Measurements from ENCODE around the gene TMX4.

The TMX4 gene, protein sequence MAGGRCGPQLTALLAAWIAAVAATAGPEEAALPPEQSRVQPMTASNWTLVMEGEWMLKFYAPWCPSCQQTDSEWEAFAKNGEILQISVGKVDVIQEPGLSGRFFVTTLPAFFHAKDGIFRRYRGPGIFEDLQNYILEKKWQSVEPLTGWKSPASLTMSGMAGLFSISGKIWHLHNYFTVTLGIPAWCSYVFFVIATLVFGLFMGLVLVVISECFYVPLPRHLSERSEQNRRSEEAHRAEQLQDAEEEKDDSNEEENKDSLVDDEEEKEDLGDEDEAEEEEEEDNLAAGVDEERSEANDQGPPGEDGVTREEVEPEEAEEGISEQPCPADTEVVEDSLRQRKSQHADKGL

GRCh38 chr20:8019246-8019997, at the start of gene TMX4:
TSS of gene TMX4 (minus strand) at chr20:8019761. CDS start at chr20:8019613, 148 bp downstream.
- peak within 1 kb of the TSS; percentile 87 for H3K4me3 ChIP-seq (ENCODE audit: low read length)
- no peak for TF ChIP-seq ZNF274 (IDR thresholded peaks at IDR 0.05; ENCODE audit: low read depth, low read length)

- no peak for TF ChIP-seq ZNF274 (IDR thresholded peaks at IDR 0.05; ENCODE audit: low read depth, low read length)
- H3K4me3 ChIP-seq (ENCODE audit: low read length): no peak overlapping the region
Measured at GRCh38 chr20:8067082-8067481, 47.5 kb upstream of the TMX4 start.

DNA sequence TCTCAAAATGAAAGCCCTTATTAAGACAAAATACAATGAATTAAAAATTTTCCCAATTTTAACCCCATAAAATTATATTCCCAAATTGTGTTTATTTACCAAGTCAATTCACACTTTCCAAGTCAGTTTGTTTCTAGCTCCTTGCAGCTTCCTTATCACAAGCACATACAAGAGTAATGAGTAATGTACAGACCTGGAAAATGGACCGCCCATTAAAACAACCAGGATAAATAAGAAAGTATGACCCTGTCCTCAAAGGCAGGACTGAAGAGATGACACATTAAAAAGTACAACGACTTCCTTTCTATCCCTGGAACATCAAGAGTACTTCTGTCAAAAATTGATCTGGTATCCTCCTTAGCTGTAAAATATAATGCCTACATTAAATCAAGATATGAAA, 47.1 kb upstream of the TMX4 start:
- H3K4me3 ChIP-seq (ENCODE audit: low read length): no peak overlapping the region
- no peak for TF ChIP-seq ZNF274 (IDR thresholded peaks at IDR 0.05; ENCODE audit: low read depth, low read length)

DNA sequence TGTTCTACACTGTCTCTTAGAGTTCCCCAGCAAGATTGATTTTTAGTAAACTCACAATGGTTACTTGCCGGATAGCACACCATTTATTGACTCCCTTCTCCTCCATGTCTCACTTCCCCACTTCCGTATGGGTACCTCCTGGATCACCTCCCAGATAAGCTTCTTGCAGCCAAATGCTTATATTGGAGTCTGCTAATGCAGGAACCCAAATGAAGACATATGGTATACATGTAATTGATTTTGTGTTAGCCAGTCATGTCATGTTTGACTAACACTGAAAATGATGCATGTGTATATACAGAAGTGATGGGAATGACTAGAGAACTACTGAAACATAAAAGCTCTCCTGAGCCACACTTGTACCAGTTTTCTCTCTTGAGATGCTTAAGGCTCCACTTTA, 46.1 kb upstream of the TMX4 start:
- TF ChIP-seq ZNF274 (IDR thresholded peaks at IDR 0.05; ENCODE audit: low read depth, low read length): no peak

DNA sequence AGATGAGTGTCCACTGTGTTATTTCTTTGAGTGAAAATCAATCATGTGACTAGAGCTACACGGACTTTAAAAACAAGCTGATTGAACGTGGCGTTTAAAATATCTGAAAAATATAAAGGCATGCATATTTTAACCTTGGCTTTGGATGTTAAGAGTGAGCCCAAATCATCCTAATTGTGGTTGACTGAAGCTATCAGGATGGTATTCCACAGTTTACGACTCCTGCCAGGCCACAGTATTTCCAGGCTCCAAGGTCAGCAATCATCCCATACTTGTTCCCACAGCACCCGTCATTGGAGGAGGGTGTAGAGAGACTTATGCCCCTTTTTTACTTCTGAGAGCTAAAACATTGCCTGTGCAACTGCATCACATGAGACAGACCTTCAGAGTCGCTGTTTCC, 43.2 kb upstream of the TMX4 start:
- TF ChIP-seq ZNF274 (IDR thresholded peaks at IDR 0.05; ENCODE audit: low read depth, low read length): no peak
- H3K4me3 ChIP-seq (ENCODE audit: low read length): no peak overlapping the region

More for the DNA sequence above, 46.1 kb upstream of the TMX4 start:
- H3K4me3 ChIP-seq (ENCODE audit: low read length): no peak overlapping the region

DNA sequence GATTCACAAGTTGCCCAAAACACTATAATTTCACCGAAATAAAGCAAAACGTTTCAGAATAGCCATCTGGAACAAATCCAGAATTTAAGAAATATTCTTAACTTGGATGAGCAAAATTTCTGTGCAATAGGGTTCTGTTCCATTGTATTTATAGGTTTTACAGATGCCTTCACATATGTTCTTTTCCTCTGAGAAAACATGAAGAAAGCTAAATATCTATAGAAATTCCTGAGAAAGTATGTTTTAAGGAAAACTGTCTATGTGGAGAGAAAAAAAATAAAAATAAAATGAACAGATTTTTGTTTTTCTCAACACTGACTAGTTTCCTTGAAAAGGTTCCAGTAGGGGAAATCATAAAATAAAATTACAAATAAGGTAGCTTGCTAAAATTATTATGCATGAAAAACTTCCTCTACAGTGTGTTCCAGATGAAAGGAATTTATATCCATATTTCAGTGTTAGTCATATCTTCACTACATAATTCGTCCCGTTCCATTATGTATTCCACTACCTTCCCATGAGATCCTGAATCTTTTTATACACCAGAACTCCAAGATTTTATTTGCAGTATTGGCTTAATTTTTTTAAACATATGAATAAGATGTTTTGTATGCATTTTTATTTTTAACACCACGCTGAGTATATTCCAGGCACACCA, 42.4 kb upstream of the TMX4 start:
- no peak overlapping the region for H3K4me3 ChIP-seq (ENCODE audit: low read length)
- TF ChIP-seq ZNF274 (IDR thresholded peaks at IDR 0.05; ENCODE audit: low read depth, low read length): no peak

- TF ChIP-seq ZNF274 (IDR thresholded peaks at IDR 0.05; ENCODE audit: low read depth, low read length): no peak
- no peak overlapping the region for H3K4me3 ChIP-seq (ENCODE audit: low read length)
Measured at GRCh38 chr20:8060977-8061376, 41.4 kb upstream of the TMX4 start.

DNA sequence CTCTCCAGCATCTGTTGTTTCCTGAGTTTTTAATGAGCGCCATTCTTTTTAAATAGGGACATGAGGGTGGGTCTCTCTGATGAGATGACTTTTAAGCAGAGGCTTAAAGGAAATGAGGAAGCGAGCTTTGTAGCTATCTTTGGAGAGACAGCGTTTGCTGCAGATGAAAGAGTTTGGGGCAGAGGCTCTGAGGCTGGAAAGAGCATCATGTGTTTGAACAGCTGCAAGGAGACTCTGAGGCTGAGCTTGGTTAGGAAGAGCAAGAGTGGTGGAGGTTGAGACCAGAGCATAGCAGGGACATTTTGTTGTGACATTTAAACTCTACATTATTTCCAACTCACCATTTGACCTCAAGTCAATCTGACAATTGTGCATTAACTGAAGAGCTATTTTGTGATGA, 38.3 kb upstream of the TMX4 start:
- no peak overlapping the region for H3K4me3 ChIP-seq (ENCODE audit: low read length)
- TF ChIP-seq ZNF274 (IDR thresholded peaks at IDR 0.05; ENCODE audit: low read depth, low read length): no peak

GRCh38 chr20:8055096-8055495, 35.5 kb upstream of the TMX4 start:
- H3K4me3 ChIP-seq (ENCODE audit: low read length): no peak overlapping the region
- no peak for TF ChIP-seq ZNF274 (IDR thresholded peaks at IDR 0.05; ENCODE audit: low read depth, low read length)

DNA sequence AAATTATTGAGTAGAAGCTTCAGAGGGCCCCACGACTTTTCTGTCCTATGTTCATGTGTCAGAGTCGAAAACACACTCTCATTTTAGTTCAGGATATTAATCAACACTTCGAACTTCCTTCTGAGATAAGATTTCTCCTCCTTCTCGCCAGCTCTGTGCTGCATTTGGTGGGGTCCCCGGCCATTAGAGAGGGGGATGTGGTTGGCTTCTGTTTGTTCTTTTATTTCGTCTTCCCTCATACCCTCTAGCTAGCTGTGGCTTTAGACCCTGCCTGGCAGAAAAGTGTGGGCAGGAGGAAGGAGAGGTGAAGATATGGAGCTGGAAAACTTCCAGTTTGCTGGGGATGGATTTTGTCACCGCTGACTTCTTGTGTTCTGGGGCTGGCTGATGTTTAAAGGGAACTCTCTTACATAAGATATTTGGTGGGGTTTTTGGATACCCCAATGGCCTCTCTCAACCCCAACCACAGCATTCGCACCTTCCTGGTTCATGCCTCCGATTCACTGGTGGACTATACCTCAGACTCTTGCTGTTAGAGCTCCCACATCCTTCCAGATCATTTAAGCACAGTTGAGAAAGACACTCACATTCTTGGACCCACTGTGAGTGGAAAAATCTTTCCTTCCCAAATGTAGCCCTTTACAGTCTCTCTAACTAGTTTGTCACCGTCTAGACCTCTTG, 30.7 kb upstream of the TMX4 start:
- no peak for TF ChIP-seq ZNF274 (IDR thresholded peaks at IDR 0.05; ENCODE audit: low read depth, low read length)
- no peak overlapping the region for H3K4me3 ChIP-seq (ENCODE audit: low read length)

DNA sequence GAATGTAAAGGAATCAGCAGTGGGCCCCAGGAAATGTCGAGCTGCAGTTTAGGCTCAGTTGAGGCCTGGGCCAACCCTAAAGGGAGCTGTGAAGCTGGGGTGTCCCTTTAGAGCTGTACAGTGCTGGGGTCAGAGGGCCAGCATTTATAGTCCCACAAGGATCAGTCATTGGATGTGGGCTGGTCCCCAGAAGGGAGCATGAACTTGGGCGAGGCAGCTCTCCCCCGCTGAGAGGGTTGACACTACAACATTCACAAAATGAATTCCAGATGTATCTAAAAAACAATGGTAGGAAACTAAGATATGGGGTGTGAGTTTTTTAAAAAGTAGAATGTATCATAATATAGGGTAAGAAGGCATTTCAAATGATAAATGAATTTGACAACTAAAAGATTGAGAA, 29.7 kb upstream of the TMX4 start:
- no peak for TF ChIP-seq ZNF274 (IDR thresholded peaks at IDR 0.05; ENCODE audit: low read depth, low read length)

DNA sequence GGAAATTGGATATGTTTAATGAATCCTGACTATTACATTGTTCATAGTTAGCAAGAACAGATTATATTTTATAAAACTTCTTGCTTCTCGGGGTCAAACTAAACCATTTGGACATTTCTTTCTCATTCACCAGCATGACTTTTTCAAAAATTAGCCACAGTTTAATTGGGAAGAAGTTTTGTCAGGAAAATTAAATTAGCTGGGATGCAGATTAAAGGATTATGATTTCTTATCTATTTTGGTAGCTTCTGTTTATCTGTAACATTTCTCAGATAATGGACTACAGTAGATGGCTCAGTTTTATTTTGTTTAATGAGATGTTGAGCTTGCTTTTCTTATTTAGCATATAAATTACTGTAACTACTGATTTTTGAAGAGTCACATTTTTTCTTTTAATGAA, 26.4 kb upstream of the TMX4 start:
- H3K4me3 ChIP-seq (ENCODE audit: low read length): no peak overlapping the region
- TF ChIP-seq ZNF274 (IDR thresholded peaks at IDR 0.05; ENCODE audit: low read depth, low read length): no peak

More for the DNA sequence above, 29.7 kb upstream of the TMX4 start:
- no peak overlapping the region for H3K4me3 ChIP-seq (ENCODE audit: low read length)

DNA sequence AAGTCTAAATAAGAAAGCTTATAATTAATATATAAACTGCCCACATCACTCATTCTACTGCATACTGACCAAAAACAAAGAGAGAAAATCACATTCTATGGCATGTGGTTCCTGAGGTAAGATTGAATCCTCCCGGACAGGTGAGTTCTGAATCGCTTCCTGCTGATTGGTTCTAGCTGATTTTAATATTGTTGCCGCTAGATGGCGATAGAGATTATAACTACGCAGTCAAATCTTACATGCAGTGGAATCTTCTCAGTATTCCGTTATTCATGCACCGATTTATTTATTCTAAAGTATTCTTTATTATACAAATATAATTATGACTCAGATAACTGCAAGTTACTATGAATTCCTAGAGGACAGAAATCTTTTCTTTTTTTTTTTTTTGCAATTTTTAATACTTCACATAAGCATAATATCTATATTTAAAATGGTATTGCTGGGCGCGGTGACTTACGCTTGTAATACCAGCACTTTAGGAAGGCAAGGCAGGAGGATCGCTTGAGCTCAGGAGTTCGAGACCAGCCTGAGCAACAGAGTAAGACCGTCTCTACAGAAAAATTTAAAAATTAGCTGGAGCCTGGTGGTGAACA, 24.2 kb upstream of the TMX4 start:
- H3K4me3 ChIP-seq (ENCODE audit: low read length): no peak overlapping the region
- no peak for TF ChIP-seq ZNF274 (IDR thresholded peaks at IDR 0.05; ENCODE audit: low read depth, low read length)

- H3K4me3 ChIP-seq (ENCODE audit: low read length): no peak overlapping the region
- no peak for TF ChIP-seq ZNF274 (IDR thresholded peaks at IDR 0.05; ENCODE audit: low read depth, low read length)
Measured at GRCh38 chr20:8039042-8039441, 19.5 kb upstream of the TMX4 start.

Measured in GM08714 (cell line).